Jurkat, Clone E6-1 (cell line): Measurements from ENCODE around the gene GADD45GIP1.
"Not testable (repeated sequence)": the region's sequence is repeated elsewhere in the genome, so short reads cannot be mapped to it uniquely, and the experiment has no call there.

Experiments used
- DNase-seq: peaks from one replicate; pipeline ENCODE4 v3.0.0-alpha.2; 2011; ENCODE audit warnings: low read depth, low spot score
- H3K4me3 ChIP-seq: 2 replicates; pipeline ENCODE4 v1.5.1; 2011; ENCODE audit warnings: mild to moderate bottlenecking, low read length, control low read depth, moderate library complexity

GADD45GIP1 gene

DNA sequence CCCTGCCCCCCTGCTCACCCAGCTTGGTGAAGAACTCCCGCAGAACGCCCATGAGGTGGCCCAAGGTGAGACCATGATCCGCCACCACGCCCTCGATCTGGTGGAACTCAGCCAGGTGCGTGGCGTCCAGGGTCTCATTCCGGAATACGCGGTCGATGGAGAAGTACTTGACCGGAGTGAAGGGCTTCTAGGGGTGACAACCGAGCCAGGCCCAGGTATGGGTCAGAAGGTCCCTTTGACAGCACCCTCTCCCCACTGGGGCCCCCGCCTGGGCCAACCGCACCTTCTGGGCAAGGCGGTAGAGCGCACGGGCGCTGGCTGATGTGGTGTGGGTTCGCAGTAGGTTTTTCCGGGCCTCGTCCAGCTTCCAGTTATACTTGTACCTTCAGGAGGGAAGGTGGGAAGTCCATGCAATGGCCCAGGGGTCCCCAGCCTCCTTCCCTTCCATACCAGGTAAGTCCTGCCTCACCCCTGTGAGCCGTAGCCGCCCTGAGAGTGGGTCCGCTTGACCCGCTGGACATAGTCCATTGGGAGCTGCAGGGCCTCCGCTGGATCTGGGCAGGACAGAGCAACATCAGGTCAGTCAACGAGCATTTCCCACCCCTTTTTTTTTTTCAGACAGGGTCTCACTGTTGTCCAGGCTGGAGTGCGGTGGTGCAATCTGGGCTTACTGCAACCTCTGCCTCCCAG is 32.3 kb downstream of the GADD45GIP1 start:
- H3K4me3 ChIP-seq = no peak overlapping the region
- DNase-seq = no peak

DNA sequence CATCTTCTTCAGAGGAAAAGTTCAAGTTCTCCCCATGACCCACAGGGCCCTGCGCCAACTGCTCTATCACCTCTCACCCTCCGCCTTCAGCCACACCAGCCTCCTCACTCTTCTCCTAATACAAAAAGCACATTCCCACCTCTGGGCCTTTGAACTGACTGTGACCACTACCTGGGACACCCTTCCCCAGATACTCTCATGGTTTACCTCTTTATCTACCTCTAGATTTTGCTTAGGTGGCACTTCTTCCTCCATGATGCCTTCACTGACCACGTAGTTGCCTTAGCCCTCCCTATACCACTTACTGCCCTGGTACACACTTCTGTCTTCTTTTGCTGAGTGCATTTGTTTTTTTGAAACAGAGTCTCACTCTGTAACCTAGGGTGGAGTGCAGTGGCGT is 34.1 kb downstream of the GADD45GIP1 start:
- no peak overlapping the region for H3K4me3 ChIP-seq
- DNase-seq = no peak

DNA sequence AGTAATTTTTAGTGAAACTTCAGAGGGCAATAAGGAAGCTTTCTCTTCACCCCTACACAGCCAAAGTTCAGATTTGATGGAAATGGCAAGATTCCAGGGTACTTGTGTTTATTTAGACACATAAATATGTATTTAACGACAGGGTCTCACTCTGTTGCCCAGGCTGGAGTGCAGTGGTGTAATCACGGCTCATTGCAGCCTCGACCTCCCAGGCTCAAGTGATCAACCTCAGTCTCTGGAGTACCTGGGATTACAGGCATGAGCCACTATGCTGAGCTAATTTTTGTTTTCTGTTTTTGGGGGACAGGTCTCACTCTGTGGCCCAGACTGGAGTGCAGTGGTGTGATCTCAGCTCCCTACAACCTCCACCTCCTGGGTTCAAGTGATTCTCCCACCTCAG is 36.0 kb downstream of the GADD45GIP1 start:
- no peak for DNase-seq
- no peak overlapping the region for H3K4me3 ChIP-seq

DNA sequence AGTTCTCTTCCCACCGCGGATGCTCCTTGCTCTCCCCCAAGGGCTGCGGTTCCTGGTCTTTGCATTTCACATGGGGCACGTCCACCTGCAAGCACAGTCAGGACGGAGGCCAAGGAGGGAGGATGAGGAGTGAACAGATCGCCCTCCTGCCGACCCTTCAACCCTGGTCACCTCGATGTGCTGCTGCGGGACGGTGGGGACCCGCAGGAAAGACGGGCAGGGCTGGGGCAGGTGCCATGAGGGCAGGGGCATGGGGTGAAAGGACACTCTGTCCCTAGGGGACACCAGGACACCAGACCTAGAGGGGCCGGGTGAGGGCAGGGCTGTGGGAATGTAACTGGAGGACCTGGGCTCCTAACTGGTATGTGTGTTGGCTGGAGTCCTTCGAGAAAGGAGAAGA is 38.8 kb downstream of the GADD45GIP1 start:
- no peak overlapping the region; the same call in 1 of the 2 replicates for H3K4me3 ChIP-seq
- DNase-seq = no peak

DNA sequence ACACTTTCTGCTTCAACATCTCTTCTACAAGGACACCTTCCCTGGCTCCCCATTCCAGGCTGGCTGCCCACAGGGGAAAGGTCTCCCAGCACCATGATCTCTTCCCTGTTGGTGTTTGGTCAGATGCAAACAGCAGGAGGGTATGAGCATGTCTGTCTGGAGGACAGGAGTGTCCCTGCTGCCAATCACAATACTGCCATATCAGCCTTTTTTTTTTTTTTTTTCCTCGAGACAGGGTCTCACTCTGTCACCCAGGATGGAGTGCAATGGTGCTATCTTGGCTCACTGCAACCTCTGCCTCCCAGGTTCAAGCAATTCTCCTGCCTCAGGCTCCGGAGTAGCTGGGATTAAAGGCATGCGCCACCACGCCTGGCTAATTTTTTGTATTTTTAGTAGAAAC is 41.2 kb downstream of the GADD45GIP1 start:
- not testable (repeated sequence) for H3K4me3 ChIP-seq, DNase-seq

DNA sequence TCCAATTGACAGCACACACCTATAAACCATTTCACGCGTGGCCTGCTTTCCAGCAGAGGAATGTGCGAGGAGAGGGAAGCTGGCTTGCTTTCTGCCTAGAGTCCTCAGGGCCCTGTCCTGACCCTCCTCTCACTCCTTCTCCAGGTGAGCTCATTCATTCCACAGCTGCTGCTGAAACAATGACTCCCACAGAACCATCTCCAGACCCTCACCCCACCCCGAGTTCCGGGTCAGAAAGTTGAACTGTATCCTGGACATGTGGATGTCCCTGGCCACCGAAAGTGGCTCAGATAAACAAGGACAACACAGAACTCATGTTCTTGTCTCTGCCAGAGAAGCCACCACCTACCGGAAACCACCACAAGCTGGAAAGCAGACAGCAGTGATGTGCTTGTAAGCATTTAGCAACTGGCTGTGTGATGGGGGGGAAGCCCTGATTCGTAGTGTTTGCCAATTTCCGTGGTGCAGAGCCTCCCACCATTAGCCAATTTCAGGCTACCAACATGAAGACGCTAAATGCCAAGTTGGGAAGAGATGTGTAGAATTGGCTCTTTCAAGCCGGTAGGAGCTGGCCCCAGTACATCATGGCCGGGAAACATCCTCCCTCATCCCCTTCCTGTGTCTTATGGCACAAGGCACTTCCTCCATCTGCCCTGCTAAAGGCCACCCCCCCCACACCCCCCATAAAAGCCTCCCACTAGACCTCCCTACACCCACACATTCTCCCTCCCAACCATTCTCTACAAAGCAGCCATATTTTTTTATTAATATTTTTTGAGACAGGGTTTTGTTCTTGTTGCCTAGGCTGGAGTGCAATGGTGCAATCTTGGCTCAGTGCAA is 43.0 kb downstream of the GADD45GIP1 start:
- DNase-seq = peak; percentile 92
- peak overlapping the region; percentile 47 for H3K4me3 ChIP-seq

DNA sequence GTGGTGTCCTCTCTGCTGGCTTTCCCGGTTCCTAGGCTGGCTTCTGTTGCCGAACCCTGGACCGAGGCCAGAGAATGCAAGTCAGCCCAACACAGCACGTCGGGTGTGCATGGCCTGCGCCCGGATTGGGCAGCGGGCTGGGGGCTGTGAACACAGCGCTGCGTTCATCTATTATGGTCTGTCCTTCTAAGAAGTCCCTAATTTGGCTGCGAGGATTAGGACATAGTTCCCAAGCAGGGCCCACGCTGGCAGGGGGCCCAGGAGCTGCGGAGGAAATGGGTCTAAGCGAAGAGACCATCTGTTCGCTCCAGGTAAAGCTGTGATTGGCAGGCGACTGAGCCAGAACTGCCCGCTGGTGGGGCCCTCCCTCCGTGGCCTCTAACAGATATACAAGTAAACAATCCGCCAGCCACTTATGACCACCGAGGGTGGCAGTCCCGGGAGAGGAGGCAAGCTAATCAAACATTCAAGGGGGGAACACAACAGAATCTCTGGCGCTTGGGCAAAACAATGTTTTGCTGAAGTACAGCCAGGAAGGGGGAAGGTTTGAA is 43.9 kb downstream of the GADD45GIP1 start:
- no peak for DNase-seq
- no peak overlapping the region for H3K4me3 ChIP-seq

DNA sequence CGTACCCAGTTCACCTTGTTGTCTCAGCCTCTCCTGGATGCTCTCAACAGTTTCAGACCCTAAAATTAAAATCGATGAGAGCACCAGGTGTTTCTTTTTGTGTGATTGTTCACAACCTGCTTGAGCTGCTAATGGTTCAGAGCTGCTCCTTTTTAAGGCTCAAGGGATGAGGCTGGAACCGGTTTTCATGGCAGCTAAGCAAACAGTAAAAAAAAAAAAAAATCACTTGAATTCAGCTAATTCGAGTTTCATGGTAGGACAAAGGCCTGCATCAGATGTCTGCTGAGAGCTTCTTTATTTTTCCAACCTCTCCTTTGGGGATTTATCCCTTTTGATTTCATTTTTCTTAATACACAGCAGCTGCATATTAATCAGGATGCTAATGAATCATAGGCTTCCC is 44.5 kb downstream of the GADD45GIP1 start:
- no peak for DNase-seq

DNA sequence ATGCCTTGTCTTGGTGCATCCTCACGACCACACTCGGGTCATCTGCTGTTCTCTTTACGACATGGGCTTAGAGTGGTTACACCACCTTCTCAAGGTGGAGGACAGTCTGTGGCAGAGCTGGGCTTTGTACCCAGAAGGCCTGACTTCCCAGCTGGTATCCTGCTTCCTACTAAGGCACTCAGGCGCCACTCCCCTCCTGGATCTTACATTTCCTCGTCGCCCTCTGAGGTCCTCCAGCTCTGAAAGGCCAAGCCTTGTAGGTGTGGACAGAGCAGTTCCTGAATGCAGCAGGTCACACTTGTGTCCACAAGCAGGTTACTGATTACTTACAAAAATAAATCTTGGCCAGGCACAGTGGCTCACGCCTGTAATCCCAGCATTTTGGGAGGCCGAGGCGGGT is 49.9 kb downstream of the GADD45GIP1 start:
- no peak overlapping the region for H3K4me3 ChIP-seq
- no peak for DNase-seq

More for the DNA sequence above, 44.5 kb downstream of the GADD45GIP1 start:
- H3K4me3 ChIP-seq = no peak overlapping the region
